Lower leg skin (tissue), 4 donors: Measurements from ENCODE around the gene FZR1. TPM values are rescaled to one million over a fixed set of nuclear protein-coding genes. Genes with fewer than 3 reads are reported as not detected.

Experiments
- DNase-seq, 2 donors: peaks; one replicate each; pipeline ENCODE4 v3.0.0-alpha.2; 2019; ENCODE audit warnings: low spot score in 2 of 2
- H3K4me3 ChIP-seq: fragments of 200-600 bp; sonication (generic); 2 replicates; pipeline ENCODE4 v1.5.1; 2017; ENCODE audit warnings: mild to moderate bottlenecking, low read depth; ENCODE audit not compliant: poor library complexity, severe bottlenecking
- CTCF ChIP-seq, 3 donors: fragments of 450-650 bp; IDR thresholded peaks; one replicate each; pipeline ENCODE4 v1.5.1; 2016; ENCODE audit warnings: antibody characterized with exemption in 3 of 3, mild to moderate bottlenecking in 3 of 3, moderate library complexity in 2 of 3
- POLR2A ChIP-seq, 2 donors: fragments of 450-650 bp; IDR thresholded peaks; one replicate each; pipeline ENCODE4 v1.6.1; 2016 to 2017; ENCODE audit warnings: antibody characterized with exemption in 2 of 2, mild to moderate bottlenecking in 1 of 2, moderate library complexity in 1 of 2
- WGBS, 2 donors: methylation state at CpG; one replicate each; pipeline ENCODE4 v1.1.5; 2018; 5-methylcytosine and 5-hydroxymethylcytosine counted together
- intact Hi-C: fragments of 100-400 bp; cut with DNase I; formaldehyde crosslinking; loops from one replicate; pipeline ENCODE4 v1.15.0; 2023; ENCODE audit warnings: low total_unique reads
- total RNA-seq, 4 donors: library from RNA; depleted of rRNA; stranded (reverse); fragments of >200 nt; gene quantifications; one replicate each; pipeline ENCODE4 v1.1.0, GENCODE V29; 2016

The FZR1 gene
- total RNA-seq, 4 donors from 2014 or later: 50.9 to 63.3 (median 57.2) TPM

GRCh38 chr19:3518255-3518654 is 12.1 kb downstream of the FZR1 start:
- WGBS, 2 donors: 74 to 80% methylated on average over 9 to 10 of the region's 10 CpGs
- no peak overlapping the region for H3K4me3 ChIP-seq

GRCh38 chr19:3518659-3519058 is 12.5 kb downstream of the FZR1 start:
- H3K4me3 ChIP-seq: no peak overlapping the region
- TF ChIP-seq POLR2A (IDR thresholded peaks at IDR 0.05) (no peak), CTCF (IDR thresholded peaks at IDR 0.05) (no peak)
- 83 to 84% methylated on average over 2 of the region's 2 CpGs for WGBS, 2 donors
- intact Hi-C loops: no loop called here
- DNase-seq: no peak

More at GRCh38 chr19:3518255-3518654, 12.1 kb downstream of the FZR1 start:
- no peak for TF ChIP-seq CTCF (IDR thresholded peaks at IDR 0.05)
- no peak for TF ChIP-seq POLR2A (IDR thresholded peaks at IDR 0.05)
- intact Hi-C loops: no loop called here
- DNase-seq: no peak

- TF ChIP-seq CTCF (IDR thresholded peaks at IDR 0.05): no peak
- H3K4me3 ChIP-seq: no peak overlapping the region
- 81 to 88% methylated on average over 16 to 18 of the region's 18 CpGs for WGBS, 2 donors
- no peak for DNase-seq
- intact Hi-C loops: no loop called here
These were observed 13.0 kb downstream of the FZR1 start for GRCh38 chr19:3519126-3519525.

GRCh38 chr19:3520166-3521103 is 14.3 kb downstream of the FZR1 start:
- 65 to 69% methylated on average over 33 to 37 of the region's 37 CpGs for WGBS, 2 donors
- TF ChIP-seq POLR2A (IDR thresholded peaks at IDR 0.05) (no peak), CTCF (IDR thresholded peaks at IDR 0.05) (no peak)
- no peak overlapping the region for H3K4me3 ChIP-seq
- intact Hi-C loops: loop anchor here (10.0 kb wide), 1 partner anchor 94 kb away; no protein-coding TSS in a partner anchor
- DNase-seq: peak in 1 of 2 donors; percentile 47

- intact Hi-C loops: loop anchor here (10.0 kb wide), 1 partner anchor 94 kb away; no protein-coding TSS in a partner anchor
- no peak for TF ChIP-seq CTCF (IDR thresholded peaks at IDR 0.05)
- no peak for TF ChIP-seq POLR2A (IDR thresholded peaks at IDR 0.05)
- DNase-seq: no peak
- no peak overlapping the region for H3K4me3 ChIP-seq
- 48 to 69% methylated on average over 7 of the region's 7 CpGs for WGBS, 2 donors
These were observed 15.0 kb downstream of the FZR1 start for GRCh38 chr19:3521104-3521445.
